CMK (cell line): Measurements from ENCODE around the gene SACS.
"Not testable (repeated sequence)": the region's sequence is repeated elsewhere in the genome, so short reads cannot be mapped to it uniquely, and the experiment has no call there.

Experiments used
- DNase-seq: peaks from one replicate; pipeline ENCODE4 v3.0.0-alpha.2; 2010; ENCODE audit warnings: low read depth

SACS gene

DNA sequence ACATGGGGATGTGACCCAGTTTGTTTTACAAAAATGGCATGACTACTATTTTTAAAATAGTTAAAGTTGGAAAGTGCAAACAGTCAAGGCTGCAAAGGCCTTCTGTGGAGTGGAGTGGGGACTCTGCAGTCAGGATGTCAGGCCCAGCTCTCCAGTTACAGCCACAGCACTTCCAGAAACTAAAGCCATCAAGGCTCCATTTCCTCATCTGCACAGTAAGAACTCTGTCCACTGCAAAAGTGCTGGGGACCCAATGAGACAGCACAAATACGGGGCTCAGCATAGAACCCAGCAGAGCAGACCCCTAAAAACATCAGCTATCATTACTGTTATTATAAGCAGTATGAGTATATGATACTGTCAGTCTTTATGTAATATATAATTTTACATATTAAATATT lies 73.6 kb downstream of the SACS start:
- no peak for DNase-seq

DNA sequence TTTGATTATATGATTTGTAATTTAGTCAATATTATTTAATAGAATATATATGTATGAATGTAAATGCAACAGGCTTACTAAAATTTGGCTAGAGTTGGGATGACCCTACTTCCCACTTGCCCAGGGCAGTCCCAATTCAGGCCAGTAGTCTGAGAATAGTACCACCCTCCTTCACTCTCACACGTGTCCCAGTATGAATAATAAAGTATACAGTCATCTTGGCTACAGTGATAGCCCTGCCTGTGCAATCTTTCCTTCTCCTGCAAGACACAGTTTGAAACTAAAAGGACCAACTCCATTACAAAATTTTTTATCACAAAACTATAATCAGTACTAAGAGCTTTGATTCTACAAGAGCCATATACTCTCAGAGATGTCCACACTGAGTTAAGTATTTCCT lies 76.2 kb downstream of the SACS start:
- no peak for DNase-seq

DNA sequence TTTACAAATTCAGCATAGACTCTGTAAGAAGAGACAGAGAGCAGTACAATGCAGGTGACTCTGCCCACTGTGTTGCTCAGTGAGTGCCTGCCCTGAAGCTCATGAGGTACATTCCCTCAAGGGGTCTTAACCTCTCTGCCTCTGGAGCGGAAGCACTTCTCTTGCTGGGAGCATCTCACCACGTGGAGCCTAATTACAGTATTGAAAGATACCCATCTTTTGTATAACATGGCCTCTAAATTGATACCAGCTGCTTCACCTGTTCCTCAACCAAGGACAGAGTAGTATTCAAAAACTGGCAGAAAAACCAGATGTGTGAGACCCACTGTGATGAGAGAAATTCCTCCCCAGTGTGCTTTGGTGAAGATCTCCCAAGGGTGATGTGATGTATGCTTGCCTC lies 77.1 kb downstream of the SACS start:
- no peak for DNase-seq

DNA sequence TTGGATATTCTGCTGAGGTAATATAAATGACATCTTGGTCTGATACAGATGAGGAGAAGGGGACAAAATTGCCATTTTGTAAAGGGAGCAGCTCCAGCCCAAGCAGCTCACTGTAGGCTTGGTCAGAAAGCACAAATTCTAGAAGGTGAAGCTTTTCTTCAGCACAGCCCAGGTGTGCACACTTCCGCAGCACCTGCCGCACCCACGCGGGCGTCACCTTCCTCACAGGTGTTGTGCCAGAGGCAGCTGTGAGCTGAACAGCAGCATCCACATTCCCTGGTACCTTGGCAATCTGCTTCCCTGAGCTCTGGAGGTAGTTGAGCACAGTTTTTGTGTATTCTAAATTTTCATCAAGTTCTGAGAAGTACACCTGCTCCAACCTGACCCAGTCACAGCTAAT lies 79.0 kb downstream of the SACS start:
- no peak for DNase-seq

DNA sequence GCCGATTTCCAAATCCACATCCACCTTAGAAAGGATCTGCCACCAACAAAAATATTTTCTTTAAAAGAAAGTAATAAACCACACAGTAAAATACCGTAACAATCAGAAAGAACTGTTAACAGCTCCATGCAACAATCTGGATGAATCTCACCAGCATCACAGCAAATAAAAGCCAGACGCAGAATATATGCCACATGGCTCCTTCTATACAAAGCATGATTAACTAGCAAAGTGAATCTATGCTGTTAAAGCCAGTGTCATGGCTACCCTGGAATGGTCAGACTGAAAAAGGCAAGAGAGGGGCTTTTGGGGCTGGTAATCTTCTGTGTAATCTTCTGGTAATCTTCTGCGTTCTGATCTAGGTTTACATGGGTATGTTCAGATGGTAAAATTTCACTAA lies 81.3 kb downstream of the SACS start:
- no peak for DNase-seq

DNA sequence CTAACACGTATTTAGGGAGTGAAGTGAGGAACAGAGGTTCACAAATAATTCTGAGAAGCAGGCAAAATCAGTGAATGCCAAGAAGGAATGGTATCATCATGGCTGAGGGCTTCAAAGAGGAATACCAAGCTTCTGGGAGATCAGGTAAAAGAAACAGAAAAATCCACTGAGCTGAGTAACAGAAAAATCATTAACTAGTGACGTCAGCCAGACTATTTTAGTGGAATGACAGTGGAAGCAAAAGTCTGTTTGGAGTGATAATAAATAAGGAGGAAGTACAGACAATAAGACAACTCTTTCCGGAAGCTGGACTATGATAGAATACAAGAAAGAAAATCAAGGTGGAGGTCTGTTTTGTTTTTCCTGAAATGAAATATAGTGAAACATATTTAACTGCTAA lies 83.5 kb downstream of the SACS start:
- DNase-seq: no peak

DNA sequence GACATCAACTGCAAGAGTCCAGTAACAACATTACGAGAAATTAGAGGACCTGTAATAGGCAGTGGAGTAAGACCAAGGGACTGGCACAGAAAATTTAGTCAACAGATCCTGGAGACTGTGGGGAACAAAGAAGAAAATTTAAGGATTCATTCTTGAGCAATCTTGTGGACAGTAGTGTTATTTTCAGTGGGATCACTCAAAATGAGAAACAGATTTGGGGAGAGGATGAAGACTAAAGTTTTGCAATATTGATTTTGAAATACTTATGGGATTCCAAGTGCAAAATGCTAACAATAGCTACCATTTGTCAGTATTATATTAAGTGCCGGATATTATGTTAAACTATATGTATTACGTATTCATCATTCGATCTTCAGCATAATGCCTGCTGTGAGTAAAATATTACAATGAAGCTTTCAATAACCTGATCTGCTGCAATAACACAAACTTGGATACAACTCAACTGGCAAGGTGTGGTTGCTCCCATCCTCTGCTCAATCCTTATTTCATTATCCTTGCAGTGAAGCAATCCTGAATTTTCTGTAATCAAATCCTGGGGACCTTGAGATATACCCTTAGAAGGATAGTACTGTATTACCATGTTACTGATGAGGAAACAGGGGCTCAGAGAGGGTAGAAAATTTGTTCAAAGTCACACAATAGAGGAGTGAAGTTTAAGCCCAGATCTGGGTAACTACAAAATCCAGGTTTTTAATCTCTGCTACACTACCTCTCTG lies 84.2 kb downstream of the SACS start:
- no peak for DNase-seq

DNA sequence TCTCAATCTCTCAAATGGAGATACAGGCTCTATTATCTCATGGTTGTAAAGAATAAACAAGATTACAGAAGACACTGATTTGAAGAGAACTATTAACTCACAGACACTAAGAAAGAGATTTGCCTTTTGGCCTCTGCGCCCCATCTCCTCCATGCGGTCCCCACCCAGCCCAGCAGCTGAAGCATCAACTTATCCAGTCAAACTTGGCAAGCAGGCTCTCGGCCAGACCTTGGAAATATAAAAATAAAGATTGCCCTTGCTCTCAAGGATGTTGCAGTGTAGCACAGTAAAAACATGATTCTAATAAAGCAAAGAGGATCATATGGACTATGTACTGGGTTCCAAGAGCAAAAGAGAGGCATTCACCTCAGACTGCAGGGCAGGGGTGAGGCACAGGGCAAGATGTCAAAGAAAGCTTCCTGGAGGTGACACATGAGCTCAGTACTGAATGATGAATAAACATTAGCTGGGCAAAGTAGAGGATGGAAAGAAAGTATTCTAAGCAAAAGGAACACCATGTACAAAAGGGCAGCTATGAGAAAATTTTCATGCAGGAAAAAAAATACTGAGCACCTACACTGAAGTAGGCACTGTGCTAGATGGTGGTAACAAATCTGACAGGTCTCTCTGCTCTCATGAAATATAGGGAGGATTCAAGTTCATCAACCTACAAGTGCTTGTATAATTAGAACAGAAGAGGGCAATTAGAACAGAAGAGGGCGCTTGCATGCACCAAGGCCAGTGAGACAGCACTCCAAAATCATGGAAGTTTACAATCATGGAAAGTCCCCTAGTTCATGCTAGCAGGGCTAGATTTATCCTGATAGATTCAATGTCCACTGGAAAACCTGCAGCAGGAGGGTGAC lies 85.0 kb downstream of the SACS start:
- DNase-seq: no peak

DNA sequence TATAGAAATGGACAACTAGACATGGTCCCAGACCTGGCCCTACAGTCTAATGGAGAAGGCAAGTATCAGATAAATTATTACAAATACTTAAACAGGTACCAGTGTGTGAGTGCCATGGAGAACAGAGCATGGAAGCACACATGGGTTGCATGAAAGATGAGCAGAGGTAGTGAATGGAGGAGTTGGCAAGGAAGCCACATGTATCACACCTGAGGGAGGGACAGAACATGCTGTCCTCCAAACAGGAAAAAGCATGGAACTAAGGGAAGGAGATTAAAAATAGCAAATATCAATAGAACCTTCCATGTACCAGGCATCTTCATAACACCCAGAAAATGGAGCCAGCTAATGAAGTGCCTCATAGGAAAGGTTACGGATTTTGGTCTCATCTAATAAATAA lies 85.9 kb downstream of the SACS start:
- DNase-seq: no peak

DNA sequence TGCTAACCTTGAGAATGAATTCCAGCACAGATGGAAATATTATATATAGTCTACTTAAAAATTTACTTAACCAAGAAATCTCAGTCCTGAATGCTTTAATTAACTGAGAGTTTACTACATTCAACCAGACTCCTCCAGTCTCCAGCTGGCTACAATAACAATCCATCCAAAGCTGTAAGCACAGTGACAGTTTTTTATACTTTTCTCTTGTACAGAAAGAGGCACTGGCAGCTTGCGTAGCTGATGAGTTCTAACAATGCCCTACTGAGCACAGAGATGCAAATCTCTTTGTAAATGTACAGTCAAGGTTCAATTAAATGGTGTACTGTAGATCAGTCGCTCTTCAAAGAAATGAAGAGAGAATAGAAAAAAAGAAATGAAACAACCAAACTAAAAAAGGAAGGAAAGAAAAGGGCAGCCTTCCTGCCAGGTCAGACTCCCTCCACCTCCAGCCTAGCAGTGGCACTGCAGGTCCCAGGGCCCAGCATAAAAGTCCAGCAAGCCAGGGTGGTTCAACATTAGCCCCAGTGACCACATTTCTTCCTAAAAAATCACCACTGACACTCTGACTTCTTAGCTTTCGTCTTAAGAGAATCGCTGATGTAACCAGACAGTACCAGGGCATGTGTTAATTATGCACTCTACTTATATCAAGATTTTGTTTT lies 88.4 kb downstream of the SACS start:
- no peak for DNase-seq

DNA sequence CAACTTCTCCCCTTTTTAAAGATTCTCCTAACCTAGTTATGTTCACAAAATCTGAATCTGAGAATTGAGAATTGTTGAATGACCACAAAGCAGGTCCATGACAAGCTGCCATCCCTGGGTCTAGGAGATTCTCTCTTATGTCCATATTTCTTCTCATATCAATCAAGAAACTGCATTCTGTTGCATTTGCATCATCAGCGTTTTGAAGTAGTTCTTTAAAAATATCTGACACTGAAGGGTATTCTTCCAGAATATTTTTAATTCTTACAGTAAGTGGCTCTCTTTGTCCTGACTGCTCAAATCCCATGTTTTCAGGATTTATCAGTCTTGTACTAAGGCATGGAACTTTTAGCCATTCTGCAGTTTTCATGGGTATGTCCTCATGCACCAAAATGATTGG lies 94.3 kb downstream of the SACS start:
- no peak for DNase-seq

DNA sequence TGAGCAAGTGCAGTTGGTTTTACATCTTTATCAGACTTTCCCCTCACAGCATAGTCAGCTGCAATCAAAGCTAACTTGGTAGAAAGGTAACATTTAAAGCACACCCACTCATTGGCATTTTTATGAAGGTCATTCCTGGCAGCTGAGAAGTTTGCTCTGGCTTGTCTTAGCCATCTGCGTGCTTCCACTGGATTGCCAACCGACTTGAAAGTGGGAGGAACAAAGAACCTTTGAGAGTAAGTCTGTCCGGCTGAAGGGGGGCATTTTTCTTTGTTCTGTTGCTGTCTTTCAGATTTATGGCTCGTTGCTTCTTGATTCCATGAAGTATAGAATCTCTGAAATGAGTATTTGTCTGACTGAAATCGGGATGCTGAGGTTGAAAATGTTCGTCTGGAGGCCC lies 103.1 kb downstream of the SACS start:
- no peak for DNase-seq

DNA sequence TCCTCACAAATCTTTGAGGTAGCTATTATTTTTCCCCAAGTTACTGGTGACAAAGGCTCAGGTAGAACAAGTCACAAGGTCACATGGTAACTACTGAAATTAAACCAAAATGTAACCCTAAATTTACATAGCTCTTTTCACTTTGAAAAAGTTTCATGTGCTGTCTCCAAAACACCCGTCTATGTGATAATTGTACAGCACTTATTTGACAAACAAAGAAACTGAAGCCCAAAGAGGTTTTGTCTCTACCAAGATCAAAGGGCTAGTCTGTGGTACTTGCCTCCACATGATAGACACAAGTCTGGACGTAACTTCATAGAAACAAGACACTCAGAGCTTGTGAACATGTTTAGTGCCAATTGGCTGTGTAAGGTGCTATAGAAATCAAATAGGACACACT lies 108.3 kb downstream of the SACS start:
- no peak for DNase-seq

DNA sequence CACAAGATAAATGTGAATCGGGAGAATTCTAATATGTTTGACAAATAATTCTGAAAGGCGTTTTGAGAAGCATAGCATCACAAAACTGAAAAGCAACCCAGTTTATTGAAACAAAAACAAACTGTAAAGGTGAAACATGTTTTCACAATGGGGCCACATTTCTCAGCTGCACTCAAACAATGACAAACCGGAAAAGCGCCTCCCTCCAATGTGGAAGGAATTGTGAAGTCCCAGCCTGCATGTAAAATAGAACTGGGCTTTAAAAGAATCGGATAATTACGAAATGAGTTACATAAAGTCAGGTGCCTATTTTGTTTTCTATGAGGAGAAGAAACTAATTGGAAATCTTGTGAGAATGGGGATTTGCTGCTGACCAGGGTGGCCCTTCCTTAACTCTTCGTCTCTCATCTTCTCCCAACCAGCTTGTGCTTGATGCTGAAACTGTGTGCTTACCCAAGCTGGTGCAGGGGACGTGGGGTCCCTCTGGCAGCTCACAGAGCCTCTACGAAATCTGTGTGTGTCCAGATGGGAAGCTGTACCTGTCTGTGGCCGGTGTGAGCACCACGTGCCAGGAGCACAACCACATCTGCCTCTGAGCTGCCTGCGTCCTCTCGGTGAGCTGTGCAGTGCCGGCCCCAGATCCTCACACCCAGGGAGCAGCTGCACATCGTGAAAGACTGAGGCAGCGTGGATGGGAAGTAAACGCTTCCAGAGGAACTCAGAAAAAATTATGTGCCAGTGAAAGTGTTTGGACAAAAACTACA lies 109.4 kb downstream of the SACS start:
- no peak for DNase-seq

DNA sequence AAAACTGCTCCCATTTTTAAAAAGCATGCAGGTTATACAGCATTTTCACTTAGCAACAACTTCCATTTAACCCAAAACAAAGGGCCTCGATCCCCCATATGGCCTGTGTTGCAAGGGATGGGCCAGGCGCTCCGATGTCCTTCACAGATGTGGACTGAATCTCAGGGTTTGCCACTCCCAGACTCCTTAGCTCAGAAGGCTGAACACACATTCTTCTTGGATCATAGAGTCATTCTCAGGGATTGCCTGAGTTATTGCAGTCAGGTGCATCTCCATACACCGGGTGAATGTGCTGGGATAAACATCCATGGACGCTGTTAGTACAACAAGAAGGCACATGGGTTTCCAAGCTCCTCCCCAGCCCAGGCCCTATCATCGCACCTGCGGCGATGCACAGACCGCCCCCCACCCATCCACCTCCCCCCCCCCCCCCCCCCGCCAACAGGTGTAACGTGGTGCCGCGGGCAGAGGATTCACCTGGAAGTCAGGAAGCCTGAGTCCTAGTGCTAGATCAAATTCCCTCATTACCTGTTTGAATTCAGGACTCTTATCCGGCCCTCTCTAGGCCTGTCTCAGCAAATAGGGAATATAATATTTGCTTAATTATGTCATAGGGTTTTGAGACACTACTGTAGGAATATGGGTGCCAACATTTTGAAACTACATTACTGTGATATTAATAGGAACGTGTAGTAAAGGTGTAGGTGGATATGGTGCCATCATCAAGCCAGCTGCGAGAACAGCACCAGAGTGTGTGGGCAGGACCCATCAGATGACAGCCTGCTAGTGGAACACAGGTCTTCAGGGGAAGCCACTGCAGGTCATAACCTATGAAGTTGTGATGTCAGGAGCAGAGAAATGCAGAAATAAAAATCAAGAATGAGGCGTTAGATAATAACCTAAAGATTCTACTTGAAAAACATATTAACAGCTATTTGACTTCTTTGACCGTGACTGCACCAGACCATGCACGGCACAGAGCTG lies 110.9 kb downstream of the SACS start:
- no peak for DNase-seq

DNA sequence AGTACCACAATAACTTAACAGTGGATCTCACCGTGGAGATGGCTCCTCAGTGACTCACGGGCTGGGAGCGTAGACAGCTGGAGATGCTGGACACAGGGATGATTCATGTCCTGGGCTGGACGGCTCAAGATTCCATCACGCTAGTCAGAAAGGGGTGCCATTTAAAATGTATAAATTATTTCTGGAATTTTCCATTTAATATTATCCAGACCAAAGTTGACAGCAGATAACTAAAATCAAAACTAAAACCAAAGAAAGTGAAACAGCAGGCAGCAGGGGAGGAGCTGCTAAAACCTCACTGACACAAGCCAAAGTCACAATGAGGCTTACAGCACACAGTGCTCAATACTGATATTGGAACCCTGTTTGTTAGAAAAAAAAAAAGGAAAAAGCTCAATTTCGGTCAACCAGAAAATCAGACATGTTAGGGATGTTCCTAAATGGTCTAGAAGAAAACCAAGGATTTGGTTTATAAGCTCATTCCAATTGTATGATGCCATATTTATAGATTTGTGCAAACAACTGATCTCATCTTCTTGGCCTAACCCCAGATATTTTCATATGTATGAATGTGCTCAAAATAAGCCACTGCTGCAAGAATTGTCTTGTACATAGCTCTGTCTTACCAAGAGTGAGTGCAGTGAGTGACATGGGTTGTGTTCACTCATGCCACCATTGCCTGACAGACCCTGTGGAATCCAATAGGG lies 111.8 kb downstream of the SACS start:
- no peak for DNase-seq

DNA sequence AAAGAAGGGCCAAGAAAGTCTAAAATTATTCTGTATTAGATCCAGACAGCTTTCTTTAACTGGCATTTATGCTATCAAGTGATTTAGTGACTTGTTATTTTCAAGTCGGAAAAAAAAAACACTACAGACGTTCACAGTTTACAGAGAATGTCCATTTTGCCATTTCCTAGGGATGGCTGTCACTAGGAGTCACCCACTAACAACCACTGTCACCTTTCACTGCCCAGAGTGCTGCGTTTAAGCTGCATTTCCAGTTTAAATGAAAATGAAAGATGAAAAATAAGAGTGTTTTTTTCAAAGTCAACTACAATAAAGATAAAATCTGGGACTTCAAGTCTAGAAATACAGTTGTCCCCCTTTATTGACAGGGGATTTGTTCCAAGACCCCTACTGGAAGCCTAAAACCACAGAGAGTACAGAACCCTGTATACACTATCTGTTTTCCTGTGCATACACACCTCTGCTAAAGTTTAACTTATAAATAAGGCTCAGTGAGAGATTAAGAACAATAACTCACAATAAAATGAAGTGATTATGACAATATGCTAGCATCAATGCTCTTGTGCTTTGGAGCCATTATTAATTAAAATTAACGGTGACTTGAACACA lies 112.5 kb downstream of the SACS start:
- DNase-seq: no peak

DNA sequence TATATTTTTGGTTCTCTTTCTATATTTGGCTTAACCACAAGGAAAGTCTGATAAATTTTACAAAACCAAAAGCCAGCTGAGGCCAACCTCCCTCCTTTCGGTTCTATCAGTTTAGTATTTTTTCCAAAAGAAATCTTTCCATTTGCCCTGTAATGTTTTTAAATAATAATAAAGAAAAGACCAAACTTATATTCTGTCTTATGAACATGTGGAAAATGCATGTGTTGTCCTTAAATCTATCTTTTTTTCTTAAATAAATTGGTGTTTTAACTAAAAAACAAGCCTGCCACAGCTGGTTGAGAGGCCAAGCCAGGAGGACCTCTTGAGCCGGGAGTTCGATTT lies 113.6 kb downstream of the SACS start:
- no peak for DNase-seq

DNA sequence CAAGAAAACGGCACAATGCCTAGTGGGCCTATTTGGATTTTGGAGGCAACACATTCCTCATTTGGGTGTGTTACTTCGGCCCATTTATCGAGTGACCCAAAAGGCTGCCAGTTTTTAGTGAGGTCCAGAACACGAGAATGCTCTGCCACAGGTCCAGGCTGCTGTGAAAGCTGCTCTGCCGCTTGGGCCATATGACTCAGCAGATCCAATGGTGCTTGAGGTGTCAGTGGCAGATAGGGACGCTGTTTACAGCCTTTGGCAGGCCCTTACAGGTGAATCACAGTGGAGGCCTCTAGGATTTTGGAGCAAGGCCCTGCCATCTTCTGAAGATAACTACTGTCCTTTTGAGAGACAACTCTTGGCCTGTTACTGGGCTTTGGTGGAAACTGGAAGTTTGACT lies 118.7 kb downstream of the SACS start:
- DNase-seq: not testable (repeated sequence)

DNA sequence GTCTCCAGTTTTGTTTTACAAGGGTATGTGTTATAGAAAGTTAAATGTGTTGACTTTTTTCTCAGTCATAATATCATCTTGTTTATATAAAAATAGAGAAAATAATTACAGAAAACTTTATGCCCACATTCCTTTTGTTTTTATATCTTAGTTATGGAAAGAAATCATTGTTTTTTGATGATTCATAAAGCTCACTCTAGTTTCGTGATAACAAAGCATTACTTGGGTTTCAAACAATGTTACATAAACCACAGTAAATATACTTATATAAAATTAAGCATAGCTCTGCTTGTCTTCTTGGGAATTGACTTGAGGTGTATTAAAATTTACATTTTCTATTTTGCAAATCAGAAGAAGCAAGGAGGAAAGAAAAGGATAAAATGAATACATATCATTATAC lies 140.9 kb downstream of the SACS start:
- DNase-seq: no peak
